PC-9 (cell line): ENCODE measurements around the gene VEGFD. TPM values are rescaled to one million over a fixed set of nuclear protein-coding genes. Genes with fewer than 3 reads are reported as not detected.

Experiments used
- BruUV-seq: library from RNA; stranded (reverse); fragments of 400-500 nt; replicated peaks from 2 replicates; lab custom pipeline; 2021; lab: Mats Ljungman, UMichigan
- CTCF ChIA-PET: fragments of 300-600 bp; sonication (Branson Sonifier 250); formaldehyde crosslinking; loops from one replicate; lab custom pipeline; 2022; ENCODE audit warnings: antibody characterized with exemption; lab: Charles Lee
- POLR2A ChIA-PET: fragments of 300-600 bp; sonication (Branson Sonifier 250); formaldehyde crosslinking; loops from one replicate; lab custom pipeline; 2022; ENCODE audit warnings: antibody characterized with exemption; ENCODE audit not compliant: unreplicated experiment; lab: Charles Lee
- DNase-seq, 2 experiments: peaks; one replicate each; pipeline versions ENCODE4 v3.0.0 to v3.0.0-alpha.2; 2015 to 2022; ENCODE audit warnings: mixed read lengths in 1 of 2
- H2AFZ ChIP-seq: fragments of 200-600 bp; sonication (generic); 2 replicates; pipeline ENCODE4 v1.8.1; 2017; ENCODE audit warnings: antibody characterized with exemption
- H3F3A ChIP-seq: fragments of 200-600 bp; sonication (generic); 2 replicates; pipeline ENCODE4 v1.8.1; 2017; ENCODE audit warnings: antibody characterized with exemption, mild to moderate bottlenecking, low read depth; ENCODE audit not compliant: insufficient read depth
- H3K27ac ChIP-seq: fragments of 200-600 bp; sonication (generic); 2 replicates; pipeline ENCODE4 v1.6.1; 2016; ENCODE audit warnings: mixed run types
- H3K27me3 ChIP-seq: fragments of 200-600 bp; sonication (generic); 2 replicates; pipeline ENCODE4 v1.6.1; 2016; ENCODE audit warnings: low read depth, mixed run types; ENCODE audit not compliant: insufficient read depth
- H3K36me3 ChIP-seq: fragments of 200-600 bp; sonication (generic); 2 replicates; pipeline ENCODE4 v1.6.1; 2016; ENCODE audit warnings: low read depth, mixed run types
- H3K4me1 ChIP-seq: fragments of 200-600 bp; sonication (generic); replicated peaks from 2 replicates; pipeline ENCODE4 v1.6.1; 2016; ENCODE audit warnings: mixed run types; ENCODE audit not compliant: insufficient read depth
- H3K4me2 ChIP-seq: fragments of 200-600 bp; sonication (generic); 2 replicates; pipeline ENCODE4 v1.6.1; 2017; ENCODE audit warnings: mixed run types
- H3K4me3 ChIP-seq: fragments of 200-600 bp; sonication (generic); 2 replicates; pipeline ENCODE4 v1.6.1; 2016; ENCODE audit warnings: mixed run types
- H3K79me2 ChIP-seq: fragments of 200-600 bp; sonication (generic); 2 replicates; pipeline ENCODE4 v1.6.1; 2017; ENCODE audit warnings: low read depth, mixed run types
- H3K9me2 ChIP-seq: fragments of 200-600 bp; sonication (generic); 2 replicates; pipeline ENCODE4 v1.8.1; 2017; ENCODE audit warnings: mild to moderate bottlenecking; ENCODE audit not compliant: insufficient read depth
- H3K9me3 ChIP-seq: fragments of 200-600 bp; sonication (generic); 2 replicates; pipeline ENCODE4 v1.8.1; 2016; ENCODE audit warnings: low read depth; ENCODE audit not compliant: insufficient read depth
- H4K20me1 ChIP-seq: fragments of 200-600 bp; sonication (generic); 2 replicates; pipeline ENCODE4 v1.8.1; 2017; ENCODE audit not compliant: insufficient read depth
- EZH2 ChIP-seq: fragments of 200-600 bp; sonication (generic); IDR thresholded peaks from 2 replicates; pipeline ENCODE4 v1.8.0; 2017; ENCODE audit warnings: antibody characterized with exemption, low read depth
- intact Hi-C: fragments of 100-400 bp; cut with micrococcal nuclease; formaldehyde crosslinking; loops from one replicate; pipeline ENCODE4 v1.10.0; 2022; ENCODE audit not compliant: unreplicated experiment
- total RNA-seq: library from RNA; stranded (reverse); gene quantifications from 2 replicates; pipeline ENCODE4 v1.2.3, GENCODE V29; 2021
- TF ChIP-seq, protein P1 (sequence below): fragments of 200-600 bp; sonication (generic); conservative IDR thresholded peaks from 2 replicates; pipeline ENCODE4 v1.6.1; 2017; ENCODE audit warnings: mixed run types, antibody characterized with exemption, mild to moderate bottlenecking, moderate library complexity

Gene VEGFD
- total RNA-seq, 1 experiment from 2014 or later, result 2.5 TPM

DNA sequence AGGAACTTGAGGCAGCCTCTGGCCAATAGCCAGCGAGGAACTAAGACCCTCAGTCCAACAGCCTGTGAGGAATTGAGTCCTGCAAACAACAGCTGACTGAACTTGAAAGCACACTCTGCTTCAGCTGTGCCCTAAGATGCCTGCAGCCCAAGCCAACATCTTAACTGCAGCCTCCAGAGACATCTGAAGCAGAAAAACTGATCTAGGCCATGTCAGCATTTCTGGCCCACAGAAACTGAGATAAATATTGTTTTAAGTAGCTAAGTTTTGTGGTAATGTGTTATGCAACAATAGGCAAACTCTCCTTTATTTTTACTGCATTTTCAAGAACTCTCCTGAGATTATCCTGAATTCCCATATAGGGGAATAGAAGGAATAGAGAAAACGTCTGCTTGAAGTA lies 24.5 kb downstream of the VEGFD start:
- Histone ChIP-seq H3K4me2 (no peak overlapping the region), H3K4me3 (no peak overlapping the region), H3F3A (no peaks in the 10 kb centered on the region), H2AFZ (no peak overlapping the region), H3K9me3 (no peaks in the 10 kb centered on the region), H3K9me2 (no peaks in the 10 kb centered on the region), H3K36me3 (no peaks in the 10 kb centered on the region), H3K27me3 (no peaks in the 10 kb centered on the region), H3K4me1 (no peaks in the 10 kb centered on the region), H3K27ac (no peak overlapping the region), H3K79me2 (no peaks in the 10 kb centered on the region), H4K20me1 (no peaks in the 10 kb centered on the region)
- DNase-seq, result no peak
- TF ChIP-seq, protein P1, sequence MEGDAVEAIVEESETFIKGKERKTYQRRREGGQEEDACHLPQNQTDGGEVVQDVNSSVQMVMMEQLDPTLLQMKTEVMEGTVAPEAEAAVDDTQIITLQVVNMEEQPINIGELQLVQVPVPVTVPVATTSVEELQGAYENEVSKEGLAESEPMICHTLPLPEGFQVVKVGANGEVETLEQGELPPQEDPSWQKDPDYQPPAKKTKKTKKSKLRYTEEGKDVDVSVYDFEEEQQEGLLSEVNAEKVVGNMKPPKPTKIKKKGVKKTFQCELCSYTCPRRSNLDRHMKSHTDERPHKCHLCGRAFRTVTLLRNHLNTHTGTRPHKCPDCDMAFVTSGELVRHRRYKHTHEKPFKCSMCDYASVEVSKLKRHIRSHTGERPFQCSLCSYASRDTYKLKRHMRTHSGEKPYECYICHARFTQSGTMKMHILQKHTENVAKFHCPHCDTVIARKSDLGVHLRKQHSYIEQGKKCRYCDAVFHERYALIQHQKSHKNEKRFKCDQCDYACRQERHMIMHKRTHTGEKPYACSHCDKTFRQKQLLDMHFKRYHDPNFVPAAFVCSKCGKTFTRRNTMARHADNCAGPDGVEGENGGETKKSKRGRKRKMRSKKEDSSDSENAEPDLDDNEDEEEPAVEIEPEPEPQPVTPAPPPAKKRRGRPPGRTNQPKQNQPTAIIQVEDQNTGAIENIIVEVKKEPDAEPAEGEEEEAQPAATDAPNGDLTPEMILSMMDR, result no peak
- TF ChIP-seq EZH2, result no peak
- intact Hi-C loops, result no loop called here
- POLR2A ChIA-PET, result no interaction called here
- no TSS peak for BruUV-seq
- CTCF ChIA-PET, result no interaction called here

DNA sequence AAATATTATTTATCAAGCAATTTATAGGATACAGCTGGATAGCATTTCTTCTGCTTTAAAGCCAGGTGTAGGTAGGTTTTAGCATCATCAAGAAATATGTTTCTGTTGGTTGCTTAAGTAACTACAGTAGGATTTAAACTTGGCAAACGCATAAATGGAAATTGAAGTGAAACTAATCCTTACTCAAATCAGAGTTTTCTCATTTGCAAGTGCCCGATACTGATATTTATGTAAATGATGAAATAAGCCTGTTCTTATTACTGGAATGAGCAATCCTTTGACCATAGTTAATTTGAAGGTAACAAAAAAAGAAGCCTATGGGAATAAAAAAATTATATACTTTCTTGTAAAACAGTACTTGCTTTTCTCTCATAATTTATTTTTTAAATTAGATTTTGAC lies 25.7 kb downstream of the VEGFD start:
- CTCF ChIA-PET, result no interaction called here
- DNase-seq, result no peak
- H4K20me1 ChIP-seq, result no peaks in the 10 kb centered on the region
- no peak overlapping the region for H3K4me2 ChIP-seq
- intact Hi-C loops, result no loop called here
- no peaks in the 10 kb centered on the region for H3K79me2 ChIP-seq
- H3K36me3 ChIP-seq, result no peaks in the 10 kb centered on the region
- no peak overlapping the region for H3K27ac ChIP-seq
- H3K27me3 ChIP-seq, result no peaks in the 10 kb centered on the region
- no peaks in the 10 kb centered on the region for H3F3A ChIP-seq
- no peak overlapping the region for H3K4me3 ChIP-seq
- no peak overlapping the region for H2AFZ ChIP-seq
- H3K9me3 ChIP-seq, result no peaks in the 10 kb centered on the region
- no peak for TF ChIP-seq EZH2
- TF ChIP-seq, protein P1, result no peak
- no TSS peak for BruUV-seq
- no peaks in the 10 kb centered on the region for H3K9me2 ChIP-seq
- POLR2A ChIA-PET, result no interaction called here
- no peaks in the 10 kb centered on the region for H3K4me1 ChIP-seq

DNA sequence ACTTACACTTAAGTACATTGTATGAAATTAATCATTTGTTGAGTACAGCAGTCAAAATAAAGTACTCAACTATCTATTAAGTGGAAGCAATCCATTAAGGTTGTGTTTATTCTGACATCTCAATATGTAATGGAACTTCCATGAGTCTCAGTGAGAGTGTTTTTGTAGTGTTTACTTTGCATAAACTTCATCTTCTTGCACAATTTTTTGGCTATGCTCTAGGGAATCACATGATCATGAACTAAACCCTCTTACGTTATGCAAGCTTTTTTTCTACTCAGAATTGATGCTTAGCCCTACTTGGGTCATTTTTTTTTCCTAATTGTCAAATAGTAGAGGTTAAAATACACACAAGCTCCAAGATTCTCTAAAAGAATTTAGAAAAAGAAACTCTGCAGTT lies 27.8 kb downstream of the VEGFD start:
- no peaks in the 10 kb centered on the region for H3K4me1 ChIP-seq
- CTCF ChIA-PET, result no interaction called here
- intact Hi-C loops, result no loop called here

More for the DNA sequence above, 27.8 kb downstream of the VEGFD start:
- no TSS peak for BruUV-seq
- Histone ChIP-seq H3K4me3 (no peak overlapping the region), H3K79me2 (no peaks in the 10 kb centered on the region), H3K27ac (no peak overlapping the region), H3K27me3 (no peaks in the 10 kb centered on the region), H2AFZ (no peak overlapping the region), H3K36me3 (no peaks in the 10 kb centered on the region), H3K9me3 (no peaks in the 10 kb centered on the region), H3K4me2 (no peak overlapping the region), H3F3A (no peaks in the 10 kb centered on the region), H4K20me1 (no peaks in the 10 kb centered on the region), H3K9me2 (no peaks in the 10 kb centered on the region)
- TF ChIP-seq EZH2, result no peak
- TF ChIP-seq, protein P1, result no peak
- POLR2A ChIA-PET, result no interaction called here
- DNase-seq, result no peak
